Right lobe of liver (tissue), 6 donors: ENCODE results near the gene PDE4B. TPM values are rescaled to one million over a fixed set of nuclear protein-coding genes. Genes with fewer than 3 reads are reported as not detected.

ENCODE experiments used
- ATAC-seq, 4 donors: fragments of 200-7000 bp; cut with Tn5 transposase; one replicate each; pipeline ENCODE4 v1.9.1; 2020; ENCODE audit warnings: mild to moderate bottlenecking in 4 of 4, moderate library complexity in 4 of 4
- DNase-seq, 3 donors: peaks; one replicate each; pipeline ENCODE4 v3.0.0-alpha.2; 2020
- H3K27ac ChIP-seq, 3 donors: fragments of 200-600 bp; one replicate each; pipeline ENCODE4 v1.8.0; 2022
- H3K27me3 ChIP-seq, 2 donors: fragments of 200-600 bp; one replicate each; pipeline ENCODE4 v1.8.0; 2022
- H3K36me3 ChIP-seq, 4 donors: fragments of 200-600 bp; sonication (generic) in 1 of 4; one replicate each; pipeline versions ENCODE4 v1.5.1 to v1.8.0; 2017 to 2022; ENCODE audit warnings: control low read depth in 1 of 4
- H3K4me1 ChIP-seq, 4 donors: fragments of 200-600 bp; sonication (generic) in 1 of 4; one replicate each; pipeline versions ENCODE4 v1.5.1 to v1.8.0; 2017 to 2022; ENCODE audit warnings: control low read depth in 1 of 4
- H3K4me3 ChIP-seq, 3 donors: fragments of 200-600 bp; one replicate each; pipeline ENCODE4 v1.8.0; 2022
- H3K9me3 ChIP-seq, 4 donors: fragments of 200-600 bp; sonication (generic) in 1 of 4; one replicate each; pipeline versions ENCODE4 v1.5.1 to v1.8.0; 2017 to 2022; ENCODE audit warnings: control low read depth in 1 of 4
- POLR2A ChIP-seq: fragments of 450-650 bp; IDR thresholded peaks from one replicate; pipeline ENCODE4 v1.6.1; 2017; ENCODE audit warnings: antibody characterized with exemption, mild to moderate bottlenecking
- WGBS: methylation state at CpG from one replicate; pipeline ENCODE4 v1.1.6; 2018; ENCODE audit warnings: low coverage, low lambda C conversion rate; ENCODE audit not compliant: insufficient coverage; ENCODE audit errors: missing lambda C conversion rate; 5-methylcytosine and 5-hydroxymethylcytosine counted together
- intact Hi-C, 2 donors: fragments of 100-400 bp; cut with DNase I; formaldehyde crosslinking; loops; one replicate each; pipeline versions ENCODE4 v1.11.2 to v1.14.1; 2022
- total RNA-seq, 6 experiments: library from RNA; depleted of rRNA in 2 of 6; stranded (reverse); fragments of >200 nt in 2 of 6; fragmentation: NEBNext Ultra II Directional in 3 of 6; extraction: Animal tissue kit (Norgen Biotek cat#: 25700) in 3 of 6; gene quantifications; one replicate each; pipeline versions ENCODE4 v1.1.0 to v1.2.4, GENCODE V29; 2016 to 2023
- TF ChIP-seq, protein P1 (sequence below), 4 donors: fragments of 200-600 bp in 3 of 4; fragments of 450-650 bp in 1 of 4; IDR thresholded peaks; one replicate each; pipeline versions ENCODE4 v1.5.1 to v1.8.0; 2016 to 2022; ENCODE audit warnings: antibody characterized with exemption in 4 of 4, mild to moderate bottlenecking in 2 of 4
- donor health status: DM: no; HTN: yes; CAD: no.
- donor health status: DM: no; HTN: no; CAD: no.
- donor health status: DM: no; HTN: no; CAD: no.
- donor health status: DM: no; HTN: yes; CAD: no.
- donor health status: DM: no; HTN: yes; CAD: no.

Gene PDE4B
- total RNA-seq, 6 experiments from 2014 or later: 1.4 to 6.4 (median 2.4) TPM

GRCh38 chr1:66035616-66036245, 243.0 kb downstream of the PDE4B start:
- intact Hi-C loops: no loop called here
- WGBS: 50% methylated on average over 1 of the region's 1 CpG
- Histone ChIP-seq H3K27ac (no peak overlapping the region), H3K27me3 (no peaks in the 10 kb centered on the region), H3K4me3 (no peak overlapping the region), H3K36me3 (no peaks in the 10 kb centered on the region), H3K4me1 (no peaks in the 10 kb centered on the region), H3K9me3 (no peaks in the 10 kb centered on the region)
- ATAC-seq: no peak
- no peak for TF ChIP-seq POLR2A
- TF ChIP-seq, protein P1, sequence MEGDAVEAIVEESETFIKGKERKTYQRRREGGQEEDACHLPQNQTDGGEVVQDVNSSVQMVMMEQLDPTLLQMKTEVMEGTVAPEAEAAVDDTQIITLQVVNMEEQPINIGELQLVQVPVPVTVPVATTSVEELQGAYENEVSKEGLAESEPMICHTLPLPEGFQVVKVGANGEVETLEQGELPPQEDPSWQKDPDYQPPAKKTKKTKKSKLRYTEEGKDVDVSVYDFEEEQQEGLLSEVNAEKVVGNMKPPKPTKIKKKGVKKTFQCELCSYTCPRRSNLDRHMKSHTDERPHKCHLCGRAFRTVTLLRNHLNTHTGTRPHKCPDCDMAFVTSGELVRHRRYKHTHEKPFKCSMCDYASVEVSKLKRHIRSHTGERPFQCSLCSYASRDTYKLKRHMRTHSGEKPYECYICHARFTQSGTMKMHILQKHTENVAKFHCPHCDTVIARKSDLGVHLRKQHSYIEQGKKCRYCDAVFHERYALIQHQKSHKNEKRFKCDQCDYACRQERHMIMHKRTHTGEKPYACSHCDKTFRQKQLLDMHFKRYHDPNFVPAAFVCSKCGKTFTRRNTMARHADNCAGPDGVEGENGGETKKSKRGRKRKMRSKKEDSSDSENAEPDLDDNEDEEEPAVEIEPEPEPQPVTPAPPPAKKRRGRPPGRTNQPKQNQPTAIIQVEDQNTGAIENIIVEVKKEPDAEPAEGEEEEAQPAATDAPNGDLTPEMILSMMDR (IDR thresholded peaks at IDR 0.05): no peak
- DNase-seq: no peak

- 25% methylated on average over 1 of the region's 1 CpG for WGBS
- no peaks in the 10 kb centered on the region for H3K4me1 ChIP-seq
Observed at GRCh38 chr1:66041654-66042053, 249.0 kb downstream of the PDE4B start.

GRCh38 chr1:66043186-66043585, 250.5 kb downstream of the PDE4B start:
- DNase-seq (no peak), ATAC-seq (no peak)
- Histone ChIP-seq H3K27ac (no peak overlapping the region), H3K4me3 (no peak overlapping the region), H3K36me3 (no peaks in the 10 kb centered on the region), H3K27me3 (no peaks in the 10 kb centered on the region), H3K9me3 (no peaks in the 10 kb centered on the region), H3K4me1 (no peaks in the 10 kb centered on the region)
- TF ChIP-seq POLR2A: no peak
- TF ChIP-seq, protein P1 (IDR thresholded peaks at IDR 0.05): no peak
- intact Hi-C loops: no loop called here
- 60% methylated on average over 1 of the region's 1 CpG for WGBS

More at GRCh38 chr1:66041654-66042053, 249.0 kb downstream of the PDE4B start:
- intact Hi-C loops: no loop called here
- ATAC-seq (no peak), DNase-seq (no peak)
- no peaks in the 10 kb centered on the region for H3K36me3 ChIP-seq
- no peaks in the 10 kb centered on the region for H3K27me3 ChIP-seq
- no peak overlapping the region for H3K4me3 ChIP-seq
- TF ChIP-seq, protein P1 (IDR thresholded peaks at IDR 0.05): no peak
- TF ChIP-seq POLR2A: no peak
- no peaks in the 10 kb centered on the region for H3K9me3 ChIP-seq
- no peak overlapping the region for H3K27ac ChIP-seq

- 18% methylated on average over 1 of the region's 1 CpG for WGBS
- DNase-seq: no peak
- Histone ChIP-seq H3K4me1 (no peaks in the 10 kb centered on the region), H3K4me3 (no peak overlapping the region), H3K36me3 (no peaks in the 10 kb centered on the region), H3K27ac (no peak overlapping the region), H3K27me3 (no peaks in the 10 kb centered on the region), H3K9me3 (no peaks in the 10 kb centered on the region)
- TF ChIP-seq, protein P1 (IDR thresholded peaks at IDR 0.05): no peak
- no peak for TF ChIP-seq POLR2A
- intact Hi-C loops: no loop called here
- peak in 1 of 4 donors; percentile 72 for ATAC-seq
Observed at GRCh38 chr1:66044912-66045311, 252.2 kb downstream of the PDE4B start.
